Measurements from ENCODE around the gene MBTPS1. TPM values are rescaled to one million over a fixed set of nuclear protein-coding genes. Genes with fewer than 3 reads are reported as not detected.

The MBTPS1 gene
- total RNA-seq, 1 donor from 2014 or later = 70.9 TPM

- Histone ChIP-seq H3K4me3 (ENCODE audit: low read depth, low read length) (no peak overlapping the region), H3K36me3 (ENCODE audit: control insufficient read depth, insufficient read depth, low read length) (peaks cover 2% of the 10 kb centered on the region), H3K27me3 (ENCODE audit: control insufficient read depth, insufficient read depth, low read length) (no peaks in the 10 kb centered on the region)
- TF ChIP-seq, protein P1, sequence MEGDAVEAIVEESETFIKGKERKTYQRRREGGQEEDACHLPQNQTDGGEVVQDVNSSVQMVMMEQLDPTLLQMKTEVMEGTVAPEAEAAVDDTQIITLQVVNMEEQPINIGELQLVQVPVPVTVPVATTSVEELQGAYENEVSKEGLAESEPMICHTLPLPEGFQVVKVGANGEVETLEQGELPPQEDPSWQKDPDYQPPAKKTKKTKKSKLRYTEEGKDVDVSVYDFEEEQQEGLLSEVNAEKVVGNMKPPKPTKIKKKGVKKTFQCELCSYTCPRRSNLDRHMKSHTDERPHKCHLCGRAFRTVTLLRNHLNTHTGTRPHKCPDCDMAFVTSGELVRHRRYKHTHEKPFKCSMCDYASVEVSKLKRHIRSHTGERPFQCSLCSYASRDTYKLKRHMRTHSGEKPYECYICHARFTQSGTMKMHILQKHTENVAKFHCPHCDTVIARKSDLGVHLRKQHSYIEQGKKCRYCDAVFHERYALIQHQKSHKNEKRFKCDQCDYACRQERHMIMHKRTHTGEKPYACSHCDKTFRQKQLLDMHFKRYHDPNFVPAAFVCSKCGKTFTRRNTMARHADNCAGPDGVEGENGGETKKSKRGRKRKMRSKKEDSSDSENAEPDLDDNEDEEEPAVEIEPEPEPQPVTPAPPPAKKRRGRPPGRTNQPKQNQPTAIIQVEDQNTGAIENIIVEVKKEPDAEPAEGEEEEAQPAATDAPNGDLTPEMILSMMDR (IDR thresholded peaks at IDR 0.05; ENCODE audit: insufficient read depth, low read length, poor library complexity, severe bottlenecking) = no peak
- DNase-seq (ENCODE audit: low read depth) = no peak
Measured at GRCh38 chr16:84087001-84087400, 29.7 kb downstream of the MBTPS1 start.

DNA sequence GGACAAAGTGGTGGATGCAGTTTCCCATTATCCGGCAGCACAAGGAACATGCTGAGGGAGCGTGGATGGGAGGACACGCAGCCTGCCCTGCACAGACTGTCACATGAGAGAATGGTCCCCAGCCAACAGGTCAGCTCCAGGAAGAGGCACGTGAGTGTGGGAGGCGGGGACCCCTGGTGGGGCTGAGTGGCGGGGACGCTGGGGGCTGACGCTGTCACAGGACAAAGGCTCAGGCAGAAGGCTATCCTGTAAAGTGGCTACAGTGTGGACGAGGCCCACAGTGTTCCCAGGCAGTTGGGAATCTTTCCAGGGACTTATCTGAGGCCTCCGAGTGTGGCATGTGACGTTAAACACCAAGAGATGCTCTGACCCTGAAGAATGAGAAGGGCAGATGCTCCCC lies 30.4 kb downstream of the MBTPS1 start:
- Histone ChIP-seq H3K4me3 (ENCODE audit: low read depth, low read length) (no peak overlapping the region), H3K27me3 (ENCODE audit: control insufficient read depth, insufficient read depth, low read length) (no peaks in the 10 kb centered on the region), H3K36me3 (ENCODE audit: control insufficient read depth, insufficient read depth, low read length) (peaks cover 2% of the 10 kb centered on the region)
- no peak for DNase-seq (ENCODE audit: low read depth)
- TF ChIP-seq, protein P1 (IDR thresholded peaks at IDR 0.05; ENCODE audit: insufficient read depth, low read length, poor library complexity, severe bottlenecking) = no peak

- DNase-seq (ENCODE audit: low read depth) = no peak
- H3K4me3 ChIP-seq (ENCODE audit: low read depth, low read length) = no peak overlapping the region
- TF ChIP-seq, protein P1 (IDR thresholded peaks at IDR 0.05; ENCODE audit: insufficient read depth, low read length, poor library complexity, severe bottlenecking) = no peak
- H3K27me3 ChIP-seq (ENCODE audit: control insufficient read depth, insufficient read depth, low read length) = no peaks in the 10 kb centered on the region
- H3K36me3 ChIP-seq (ENCODE audit: control insufficient read depth, insufficient read depth, low read length) = peaks cover 2% of the 10 kb centered on the region
Measured at GRCh38 chr16:84085773-84086172, 31.0 kb downstream of the MBTPS1 start.

DNA sequence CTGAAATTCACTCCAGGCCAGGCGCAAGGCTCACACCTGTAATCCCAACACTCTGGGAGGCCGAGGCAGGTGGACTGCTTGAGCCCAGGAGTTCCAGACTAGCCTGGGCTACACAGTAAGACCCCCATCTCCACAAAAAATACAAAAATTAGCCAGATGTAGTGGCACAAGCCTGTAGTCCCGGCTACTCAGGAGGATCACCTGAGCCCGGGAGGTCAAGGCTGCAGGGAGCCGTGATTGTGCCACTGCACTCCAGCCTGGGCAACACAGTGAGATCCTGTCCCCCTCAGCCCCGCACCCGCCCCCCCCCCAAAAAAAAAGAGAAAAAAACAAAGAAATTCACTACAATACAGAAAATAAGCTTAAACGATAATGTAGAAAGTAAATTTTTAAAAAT lies 31.5 kb downstream of the MBTPS1 start:
- no peak for DNase-seq (ENCODE audit: low read depth)
- H3K36me3 ChIP-seq (ENCODE audit: control insufficient read depth, insufficient read depth, low read length) = peaks cover 1% of the 10 kb centered on the region
- TF ChIP-seq, protein P1 (IDR thresholded peaks at IDR 0.05; ENCODE audit: insufficient read depth, low read length, poor library complexity, severe bottlenecking) = no peak
- no peaks in the 10 kb centered on the region for H3K27me3 ChIP-seq (ENCODE audit: control insufficient read depth, insufficient read depth, low read length)
- H3K4me3 ChIP-seq (ENCODE audit: low read depth, low read length) = no peak overlapping the region

DNA sequence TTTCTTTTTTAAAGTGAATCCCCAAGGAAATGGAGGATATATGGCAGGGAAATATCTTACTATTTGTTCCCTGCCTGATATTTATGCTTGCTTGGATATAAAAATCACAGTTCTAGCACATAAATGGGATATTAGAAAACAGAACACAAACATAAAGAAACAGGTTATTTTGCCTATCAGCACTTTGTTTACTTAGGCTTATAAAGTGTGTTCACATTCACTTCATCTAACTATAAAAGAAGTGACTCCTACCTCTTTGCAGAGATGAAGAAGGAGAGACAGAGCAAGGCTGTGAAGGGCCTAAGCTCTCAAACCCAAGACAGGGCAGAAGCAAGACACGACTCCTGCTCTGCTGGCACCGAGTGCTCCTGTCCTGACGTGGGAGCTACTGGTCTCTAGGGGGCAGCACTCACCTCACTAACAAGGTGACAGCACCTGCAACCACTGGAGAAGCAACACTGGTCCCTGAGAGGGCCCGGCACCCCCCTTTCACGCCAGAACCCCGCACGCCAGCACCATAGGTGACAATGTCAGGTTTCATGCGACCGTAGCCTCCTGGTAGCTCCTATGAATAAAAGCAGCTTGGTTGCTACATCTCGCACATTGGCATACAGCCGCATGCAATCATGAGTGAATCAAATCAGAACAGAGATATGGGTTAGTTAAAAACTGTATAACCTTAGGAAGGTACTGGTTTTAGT lies 32.0 kb downstream of the MBTPS1 start:
- no peaks in the 10 kb centered on the region for H3K27me3 ChIP-seq (ENCODE audit: control insufficient read depth, insufficient read depth, low read length)
- H3K36me3 ChIP-seq (ENCODE audit: control insufficient read depth, insufficient read depth, low read length) = no peaks in the 10 kb centered on the region
- no peak overlapping the region for H3K4me3 ChIP-seq (ENCODE audit: low read depth, low read length)
- TF ChIP-seq, protein P1 (IDR thresholded peaks at IDR 0.05; ENCODE audit: insufficient read depth, low read length, poor library complexity, severe bottlenecking) = peak; percentile 86
- peak; percentile 44 for DNase-seq (ENCODE audit: low read depth)

Measured in kidney epithelial cell (primary cell).